GM10847 (cell line): ENCODE data around the gene EPHX1.

Source experiments
- POLR2A ChIP-seq: IDR thresholded peaks from 2 replicates; pipeline ENCODE4 v1.6.1; 2011; ENCODE audit not compliant: insufficient read length; ENCODE audit errors: extremely low read depth

Gene EPHX1

DNA sequence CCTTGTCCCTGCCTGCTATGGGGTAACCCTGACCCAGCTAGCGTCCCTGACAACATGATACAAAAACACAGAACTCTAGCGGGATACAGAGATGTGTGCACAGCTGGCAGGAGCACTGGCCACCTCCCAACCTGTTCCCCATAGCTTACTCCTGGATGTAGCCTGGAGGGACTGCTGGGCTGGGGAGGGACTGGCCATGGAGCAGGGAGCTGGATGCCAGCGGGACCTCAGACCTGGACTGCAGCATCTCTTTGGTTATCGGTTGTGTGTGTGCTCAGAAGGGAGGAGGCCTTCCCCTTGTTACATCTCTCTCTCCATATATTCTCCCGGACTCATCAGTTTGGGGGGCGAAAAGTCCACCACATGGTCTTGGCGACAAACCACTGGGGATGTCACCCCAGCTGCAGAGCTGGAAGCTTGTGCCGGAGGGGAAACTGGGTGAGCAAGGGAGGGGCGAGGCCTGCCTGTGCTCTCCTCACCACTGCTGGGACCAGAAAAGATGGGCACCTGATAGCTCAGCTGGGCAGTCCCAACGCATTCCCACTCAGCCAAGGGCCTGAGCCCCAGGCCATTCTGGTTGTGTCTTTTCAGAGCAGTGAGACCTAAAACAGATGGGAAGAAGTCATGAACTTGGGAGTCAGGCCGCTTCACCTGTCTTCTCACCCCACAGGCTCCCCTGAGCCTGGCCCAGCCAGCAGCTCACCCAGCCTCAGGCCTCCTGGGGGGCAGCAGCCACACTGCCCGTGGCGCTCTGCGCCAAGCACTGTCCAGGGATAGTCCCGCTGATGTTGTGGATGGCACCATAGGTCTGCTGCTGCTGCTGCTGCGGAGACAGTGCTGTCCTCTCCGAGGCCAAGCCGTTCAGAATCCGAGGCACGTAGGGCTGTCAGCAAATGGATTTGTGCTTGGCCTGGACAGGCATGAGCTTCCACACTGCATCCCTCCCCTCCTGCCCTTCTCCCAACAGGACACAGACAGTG is 36.7 kb downstream of the EPHX1 start:
- TF ChIP-seq POLR2A, result no peak

DNA sequence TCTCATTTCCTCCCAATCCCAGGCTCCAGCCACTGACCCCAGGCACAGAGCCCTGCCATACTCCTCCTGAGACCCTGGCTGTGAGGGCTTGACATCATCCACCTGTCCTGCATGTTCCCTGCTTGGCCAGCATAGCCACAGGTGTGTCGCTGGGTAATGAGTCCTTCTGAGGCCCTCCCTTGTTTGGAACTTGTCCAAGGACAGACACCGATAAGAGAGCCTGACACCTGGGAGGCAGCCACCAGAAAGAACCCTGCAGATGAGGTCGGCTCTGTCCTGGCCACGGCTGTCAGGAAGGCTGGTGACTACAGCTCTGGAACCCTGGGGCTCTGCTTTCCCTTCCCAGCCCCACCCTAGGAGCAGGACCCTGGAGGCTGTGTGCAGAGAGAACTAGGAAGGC is 37.7 kb downstream of the EPHX1 start:
- TF ChIP-seq POLR2A, result no peak

DNA sequence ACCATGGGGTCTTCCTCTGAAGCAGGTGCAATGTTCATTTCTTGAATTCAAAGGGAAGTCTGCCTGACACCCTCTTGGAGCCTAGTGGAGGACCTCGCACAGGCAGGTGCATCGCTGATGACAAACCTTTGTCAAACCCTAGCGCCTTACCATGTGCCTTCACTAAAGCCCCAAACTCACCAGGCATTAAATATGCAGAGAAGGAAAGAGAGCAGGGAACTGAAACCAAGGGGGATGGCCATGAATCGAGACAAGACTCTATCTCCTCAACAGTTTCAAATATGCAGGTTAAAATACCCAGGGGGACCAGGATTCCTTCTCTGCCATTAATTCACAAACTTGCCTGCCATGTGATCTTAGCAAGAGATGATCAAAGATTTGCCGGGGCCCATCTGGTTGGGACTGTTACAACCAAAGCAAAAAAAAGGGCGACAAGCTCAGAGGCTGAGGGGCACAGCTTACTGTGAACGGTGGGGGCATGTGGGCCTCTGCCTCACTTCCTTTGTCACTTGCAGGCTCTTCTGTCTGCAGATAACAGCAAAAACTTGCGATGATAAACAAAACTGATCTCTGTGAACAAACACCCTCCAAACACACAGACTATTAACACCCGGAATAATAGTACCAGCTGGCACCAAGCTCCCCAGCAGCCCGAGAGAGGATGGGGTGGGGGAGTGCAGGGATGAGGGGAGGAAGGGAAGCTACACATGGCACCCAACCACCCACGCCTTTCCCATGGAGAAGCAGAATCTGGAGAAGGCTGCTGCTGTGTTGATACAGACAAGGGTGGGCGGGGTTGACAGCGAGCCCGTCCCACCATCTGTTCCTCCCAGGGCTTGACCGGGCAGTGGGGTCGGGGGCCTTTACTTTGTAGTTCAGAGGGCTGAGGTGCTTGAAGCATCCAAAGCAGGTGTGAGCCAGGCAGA is 38.4 kb downstream of the EPHX1 start:
- TF ChIP-seq POLR2A, result no peak

GRCh38 chr1:225849925-225850324 is 40.0 kb downstream of the EPHX1 start:
- TF ChIP-seq POLR2A, result no peak

GRCh38 chr1:225850370-225850769 is 40.4 kb downstream of the EPHX1 start:
- no peak for TF ChIP-seq POLR2A

DNA sequence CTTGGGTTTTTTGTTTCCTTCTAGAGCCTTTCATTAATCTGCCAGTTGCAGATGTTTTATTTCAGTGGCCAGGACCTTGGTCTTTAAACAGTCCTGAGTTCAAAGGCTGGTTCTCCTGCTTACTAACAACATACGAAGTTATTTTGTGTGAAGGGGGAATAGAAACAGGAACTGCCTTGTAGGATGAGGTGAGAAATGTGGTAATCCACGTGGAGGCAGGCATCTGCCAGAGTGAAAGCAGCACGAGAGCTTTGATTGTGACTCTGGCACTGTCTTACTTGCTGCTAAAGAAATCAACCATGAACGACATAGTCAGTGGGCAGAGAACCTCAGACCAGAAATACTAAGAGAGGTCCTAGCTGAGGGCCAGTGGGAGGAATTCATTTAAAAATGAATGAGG is 41.9 kb downstream of the EPHX1 start:
- no peak for TF ChIP-seq POLR2A

- TF ChIP-seq POLR2A, result no peak
Measured at GRCh38 chr1:225852413-225853124, 42.6 kb downstream of the EPHX1 start.

DNA sequence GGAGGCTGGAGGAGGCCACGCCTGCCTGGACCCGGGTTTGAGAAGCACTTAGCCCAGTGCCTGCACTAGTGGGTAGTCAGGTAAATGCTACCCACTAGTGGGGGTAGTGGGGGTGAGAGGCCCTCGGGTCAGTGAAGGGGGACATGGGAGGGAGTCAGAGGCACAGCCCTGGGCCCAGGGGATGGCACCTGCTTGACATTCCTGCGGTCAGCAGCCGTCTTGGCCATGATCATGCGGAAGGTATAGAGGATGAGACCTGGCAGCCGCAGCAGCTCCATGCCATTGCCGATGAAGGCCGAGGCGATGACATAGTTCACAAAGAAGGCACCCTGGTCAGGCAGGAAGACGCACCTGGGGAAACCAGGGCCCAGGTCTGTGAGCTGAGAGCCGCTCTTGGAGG is 43.5 kb downstream of the EPHX1 start:
- TF ChIP-seq POLR2A, result no peak

DNA sequence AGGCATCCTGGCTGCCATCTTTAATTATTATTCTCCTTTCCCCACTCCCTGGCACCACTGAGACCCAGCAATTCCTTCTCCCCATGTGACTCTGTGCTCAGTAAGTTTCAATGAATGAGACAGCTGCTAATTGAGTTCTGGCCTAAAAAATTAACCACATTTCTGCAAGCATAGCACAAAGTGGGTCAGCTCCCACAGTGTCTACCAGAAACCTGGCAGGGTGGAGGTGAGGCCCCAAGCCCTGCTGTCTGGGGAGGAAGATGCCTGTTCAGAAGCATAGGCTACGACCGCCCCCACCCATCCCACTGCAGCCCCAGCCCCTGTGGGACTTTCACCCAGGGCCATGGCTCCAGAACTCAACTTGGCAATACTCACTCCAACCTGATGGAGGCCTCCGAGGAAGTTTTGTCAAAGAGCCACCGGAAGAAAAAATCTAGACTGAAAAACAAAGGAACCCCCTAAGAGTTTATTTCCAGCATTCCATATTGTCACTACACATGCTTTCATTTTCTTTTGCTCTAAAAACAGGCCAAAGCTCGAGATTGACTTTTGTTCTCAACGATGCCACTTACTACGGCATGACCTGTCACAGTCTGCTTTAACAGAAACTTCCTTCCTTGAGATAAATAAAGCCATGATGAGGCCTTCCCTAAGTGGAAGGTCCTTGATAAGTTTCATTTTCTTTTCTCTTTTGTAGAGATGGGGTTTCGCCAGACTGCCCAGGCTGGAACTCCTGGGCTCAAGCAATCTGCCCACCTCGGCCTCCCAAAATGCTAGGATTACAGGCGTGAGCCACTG is 45.8 kb downstream of the EPHX1 start:
- no peak for TF ChIP-seq POLR2A

DNA sequence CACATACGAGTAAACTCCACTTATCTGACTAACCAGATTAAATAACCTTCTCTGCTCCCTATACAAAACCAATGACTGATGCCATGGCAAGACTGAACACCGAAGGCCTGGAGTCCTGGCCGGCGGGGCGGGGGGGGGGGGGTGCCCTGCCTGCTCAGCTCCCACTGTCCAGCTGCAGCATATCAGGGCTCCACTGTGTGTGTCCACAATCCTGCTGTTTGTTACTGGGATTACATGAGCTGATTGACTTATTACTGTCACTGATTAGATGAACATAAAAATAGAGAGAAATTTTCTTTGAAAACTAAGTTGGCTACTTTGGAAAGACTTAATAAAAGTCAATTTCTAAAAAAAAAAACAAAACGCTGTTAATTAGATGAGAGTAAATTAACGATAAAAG is 47.3 kb downstream of the EPHX1 start:
- TF ChIP-seq POLR2A, result no peak

DNA sequence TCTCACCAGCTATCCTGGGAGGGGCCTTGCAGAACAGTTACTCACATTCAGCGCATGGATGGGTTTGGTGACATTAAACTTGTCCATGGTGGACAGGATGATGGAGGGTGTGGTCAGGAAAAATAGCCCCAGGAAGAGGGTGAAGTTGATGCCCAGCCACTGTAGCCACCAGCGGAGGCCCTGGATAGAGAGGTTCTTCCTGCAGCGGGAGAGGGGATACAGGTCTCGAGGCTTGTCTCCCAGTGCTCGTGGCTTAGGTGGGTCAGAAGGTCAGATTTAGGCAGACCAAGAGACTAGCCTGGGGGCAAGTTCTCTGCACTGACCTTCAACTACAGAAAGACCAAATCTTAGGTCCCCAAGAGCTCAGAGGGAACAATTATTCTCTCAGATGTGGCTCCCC is 49.2 kb downstream of the EPHX1 start:
- TF ChIP-seq POLR2A, result no peak

- TF ChIP-seq POLR2A, result no peak
Measured at GRCh38 chr1:225860107-225860506, 50.2 kb downstream of the EPHX1 start.

DNA sequence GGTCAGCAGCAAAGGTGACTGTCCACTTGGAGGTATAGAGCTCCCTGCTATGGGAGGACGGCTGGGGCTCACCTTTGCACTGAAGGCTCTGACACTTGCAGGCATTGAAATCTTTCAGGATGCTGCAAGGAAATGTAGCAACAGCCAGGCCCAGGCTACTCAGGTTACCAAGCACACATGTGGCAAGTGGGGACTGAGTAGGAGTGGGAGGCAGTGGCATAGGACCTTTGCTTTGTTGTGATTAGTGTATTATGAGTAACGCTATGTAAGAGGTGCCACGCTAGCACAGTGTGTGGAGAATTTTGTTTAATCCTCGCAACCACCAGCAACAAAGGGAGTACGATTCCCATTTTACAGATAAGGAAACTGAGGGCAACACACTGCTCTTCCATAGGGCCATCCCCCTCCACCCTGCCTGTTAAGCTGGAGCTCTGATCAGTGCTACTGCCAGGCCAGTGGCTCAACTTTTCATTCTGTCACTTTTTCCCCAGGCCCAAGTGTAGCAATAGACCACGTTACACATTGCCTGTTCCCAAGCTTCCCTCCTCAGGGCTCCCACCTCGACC is 51.0 kb downstream of the EPHX1 start:
- no peak for TF ChIP-seq POLR2A
